Spleen (tissue), 11 donors: ENCODE data around the gene HYAL1. TPM values are rescaled to one million over a fixed set of nuclear protein-coding genes. Genes with fewer than 3 reads are reported as not detected.

Experiments
- DNase-seq: peaks from one replicate; pipeline ENCODE4 v3.0.0-alpha.2; 2020
- H3K27ac ChIP-seq, 8 donors: fragments of 200-600 bp; sonication (generic) in 7 of 8; 1 replicate in 4 of 8; 2 replicates in 4 of 8; pipeline versions ENCODE4 v1.5.0 to v1.8.0; 2016 to 2021; ENCODE audit warnings: inconsistent platforms in 4 of 8, mild to moderate bottlenecking in 4 of 8, moderate library complexity in 1 of 8
- H3K27me3 ChIP-seq, 7 donors: fragments of 200-600 bp; sonication (generic) in 6 of 7; replicated peaks in 1 of 7; 1 replicate in 4 of 7; 2 replicates in 3 of 7; pipeline versions ENCODE4 v1.5.0 to v1.8.0; 2016 to 2021; ENCODE audit warnings: inconsistent platforms in 3 of 7, mild to moderate bottlenecking in 1 of 7
- H3K36me3 ChIP-seq, 6 donors: fragments of 200-600 bp; sonication (generic) in 5 of 6; 1 replicate in 4 of 6; 2 replicates in 2 of 6; pipeline versions ENCODE4 v1.5.0 to v1.8.0; 2016 to 2021; ENCODE audit warnings: inconsistent platforms in 2 of 6
- H3K4me1 ChIP-seq, 6 donors: fragments of 200-600 bp; sonication (generic) in 5 of 6; 1 replicate in 3 of 6; 2 replicates in 3 of 6; pipeline versions ENCODE4 v1.5.0 to v1.8.0; 2016 to 2021; ENCODE audit warnings: inconsistent platforms in 3 of 6
- H3K4me3 ChIP-seq, 8 donors: fragments of 200-600 bp; sonication (generic) in 7 of 8; 1 replicate in 4 of 8; 2 replicates in 4 of 8; pipeline versions ENCODE4 v1.5.0 to v1.8.0; 2016 to 2021; ENCODE audit warnings: inconsistent platforms in 4 of 8, mild to moderate bottlenecking in 4 of 8, moderate library complexity in 2 of 8
- H3K9me3 ChIP-seq, 8 donors: fragments of 200-600 bp; sonication (generic) in 7 of 8; 1 replicate in 4 of 8; 2 replicates in 4 of 8; pipeline versions ENCODE4 v1.5.0 to v1.8.0; 2016 to 2021; ENCODE audit warnings: inconsistent platforms in 4 of 8
- POLR2A ChIP-seq, 3 donors: fragments of 450-650 bp; IDR thresholded peaks; one replicate each; pipeline ENCODE4 v1.5.1; 2017; ENCODE audit warnings: antibody characterized with exemption in 3 of 3, mild to moderate bottlenecking in 1 of 3
- POLR2AphosphoS5 ChIP-seq, 3 donors: sonication (generic); formaldehyde crosslinking; IDR thresholded peaks; one replicate each; pipeline ENCODE4 v1.5.1; 2017; ENCODE audit warnings: antibody characterized with exemption in 3 of 3
- WGBS, 5 donors: extraction: QIAGEN DNeasy Blood & Tissue Kit in 3 of 5; methylation state at CpG; one replicate each; pipeline versions ENCODE4 v1.1.5 to v1.1.7; 2013 to 2018; 5-methylcytosine and 5-hydroxymethylcytosine counted together
- intact Hi-C: fragments of 100-400 bp; cut with DNase I; formaldehyde crosslinking; loops from one replicate; pipeline ENCODE4 v1.15.0; 2023; ENCODE audit warnings: low total_unique reads
- polyA plus RNA-seq, 3 donors: library from polyadenylated mRNA; stranded (reverse); fragments of 200-250 nt; gene quantifications; one replicate each; pipeline ENCODE4 v1.2.1, GENCODE V29; 2013
- total RNA-seq, 7 donors: library from RNA; depleted of rRNA in 3 of 7; stranded (reverse); fragments of >200 nt in 3 of 7; fragmentation: NEBNext Ultra II Directional in 4 of 7; extraction: Animal tissue kit (Norgen Biotek cat#: 25700) in 4 of 7; gene quantifications; one replicate each; pipeline versions ENCODE4 v1.1.0 to v1.2.1, GENCODE V29; 2016 to 2021
- TF ChIP-seq, protein P1 (sequence below), 11 experiments: fragments of 200-600 bp in 7 of 11; fragments of 450-650 bp in 4 of 11; sonication (generic) in 4 of 11; IDR thresholded peaks in 8 of 11; conservative IDR thresholded peaks in 3 of 11; 1 replicate in 7 of 11; 2 replicates in 4 of 11; pipeline versions ENCODE4 v1.4.0 to v1.8.0; 2016 to 2021; ENCODE audit warnings: antibody characterized with exemption in 11 of 11, inconsistent platforms in 4 of 11, mild to moderate bottlenecking in 1 of 11
- donor health status: healthy with polysubstance abuse.
- donor health status: DM: no; HTN: no; CAD: no; lungs with moderate emphysema.
- donor health status: DM: no; HTN: no; CAD: no.
- donor health status: Bipolar disorder and iron deficiency.
- donor health status: healthy.
- donor health status: DM: no; HTN: no; CAD: no.
- donor health status: DM: yes; HTN: yes; CAD: no.

Gene HYAL1
- total and polyA plus RNA-seq, 10 donors: 18.2 to 172 (median 97.8) TPM

GRCh38 chr3:50345586-50346234 is 42.3 kb upstream of the HYAL1 start, which contains the start of gene ZMYND10:
Gene ZMYND10, minus strand, starts transcription at chr3:50345732. Its CDS starts 153 bp downstream, at chr3:50345579.
- no peaks in the 10 kb centered on the region for H3K9me3 ChIP-seq
- peak within 1 kb of the TSS in 1 of 8 donors; percentile 59 for H3K27ac ChIP-seq
- peak; percentile 93 for DNase-seq
- no peaks in the 10 kb centered on the region for H3K27me3 ChIP-seq
- TF ChIP-seq POLR2AphosphoS5 (IDR thresholded peaks at IDR 0.05): peak in 2 of 3 donors; percentile 48 to 72
- TF ChIP-seq, protein P1, sequence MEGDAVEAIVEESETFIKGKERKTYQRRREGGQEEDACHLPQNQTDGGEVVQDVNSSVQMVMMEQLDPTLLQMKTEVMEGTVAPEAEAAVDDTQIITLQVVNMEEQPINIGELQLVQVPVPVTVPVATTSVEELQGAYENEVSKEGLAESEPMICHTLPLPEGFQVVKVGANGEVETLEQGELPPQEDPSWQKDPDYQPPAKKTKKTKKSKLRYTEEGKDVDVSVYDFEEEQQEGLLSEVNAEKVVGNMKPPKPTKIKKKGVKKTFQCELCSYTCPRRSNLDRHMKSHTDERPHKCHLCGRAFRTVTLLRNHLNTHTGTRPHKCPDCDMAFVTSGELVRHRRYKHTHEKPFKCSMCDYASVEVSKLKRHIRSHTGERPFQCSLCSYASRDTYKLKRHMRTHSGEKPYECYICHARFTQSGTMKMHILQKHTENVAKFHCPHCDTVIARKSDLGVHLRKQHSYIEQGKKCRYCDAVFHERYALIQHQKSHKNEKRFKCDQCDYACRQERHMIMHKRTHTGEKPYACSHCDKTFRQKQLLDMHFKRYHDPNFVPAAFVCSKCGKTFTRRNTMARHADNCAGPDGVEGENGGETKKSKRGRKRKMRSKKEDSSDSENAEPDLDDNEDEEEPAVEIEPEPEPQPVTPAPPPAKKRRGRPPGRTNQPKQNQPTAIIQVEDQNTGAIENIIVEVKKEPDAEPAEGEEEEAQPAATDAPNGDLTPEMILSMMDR (IDR thresholded peaks at IDR 0.05 in 8 of 11, conservative IDR thresholded peaks at IDR 0.05 in 3 of 11): no peak
- peaks cover 15 to 93% (median 67%) of the 10 kb centered on the region in 6 donors for H3K4me1 ChIP-seq
- intact Hi-C loops: loop anchor here (2.0 kb wide), 1 partner anchor 197 kb away; no protein-coding TSS in a partner anchor
- peaks cover 0 to 23% (median 14%) of the 10 kb centered on the region in 6 donors for H3K36me3 ChIP-seq
- H3K4me3 ChIP-seq: peak within 1 kb of the TSS in 6 of 8 donors; percentile 11 to 61 (median 30)
- 9 to 14% (median 11%) methylated on average over 34 to 45 of the region's 45 CpGs for WGBS, 5 donors

- H3K4me1 ChIP-seq: peaks cover 18 to 93% (median 68%) of the 10 kb centered on the region in 6 donors
- H3K4me3 ChIP-seq: peak overlapping the region in 5 of 8 donors; percentile 11 to 61 (median 35)
- WGBS, 5 donors: 78 to 86% (median 84%) methylated on average over 6 to 8 of the region's 8 CpGs
- H3K27me3 ChIP-seq: no peaks in the 10 kb centered on the region
- H3K36me3 ChIP-seq: peaks cover 0 to 23% (median 14%) of the 10 kb centered on the region in 6 donors
- DNase-seq: no peak
- no peaks in the 10 kb centered on the region for H3K9me3 ChIP-seq
- TF ChIP-seq, protein P1 (IDR thresholded peaks at IDR 0.05 in 8 of 11, conservative IDR thresholded peaks at IDR 0.05 in 3 of 11): no peak
- TF ChIP-seq POLR2A (IDR thresholded peaks at IDR 0.05): no peak
- TF ChIP-seq POLR2AphosphoS5 (IDR thresholded peaks at IDR 0.05): no peak
- peak overlapping the region in 1 of 8 donors; percentile 59 for H3K27ac ChIP-seq
- intact Hi-C loops: no loop called here
Measured at GRCh38 chr3:50345008-50345407, 41.6 kb upstream of the HYAL1 start.

GRCh38 chr3:50342813-50343633 is 39.6 kb upstream of the HYAL1 start:
- peaks cover 37 to 93% (median 72%) of the 10 kb centered on the region in 6 donors for H3K4me1 ChIP-seq
- peak; percentile 80 for DNase-seq
- H3K36me3 ChIP-seq: peaks cover 0 to 8% (median 6%) of the 10 kb centered on the region in 6 donors
- WGBS, 5 donors: 80 to 95% (median 85%) methylated on average over 12 to 13 of the region's 13 CpGs
- no peak for TF ChIP-seq POLR2A (IDR thresholded peaks at IDR 0.05)
- no peaks in the 10 kb centered on the region for H3K27me3 ChIP-seq
- intact Hi-C loops: no loop called here
- H3K27ac ChIP-seq: peak overlapping the region in 3 of 8 donors; percentile 97 to 99 (median 99)
- no peaks in the 10 kb centered on the region for H3K9me3 ChIP-seq
- no peak overlapping the region for H3K4me3 ChIP-seq

- peak overlapping the region in 7 of 8 donors; percentile 92 to 99 (median 97) for H3K27ac ChIP-seq
- peaks cover 40 to 89% (median 71%) of the 10 kb centered on the region in 6 donors for H3K4me1 ChIP-seq
- H3K4me3 ChIP-seq: peak overlapping the region in 2 of 8 donors; percentile 74 to 83
- no peaks in the 10 kb centered on the region for H3K27me3 ChIP-seq
- no peaks in the 10 kb centered on the region for H3K9me3 ChIP-seq
- intact Hi-C loops: no loop called here
- peak; percentile 79 for DNase-seq
- 80 to 92% (median 83%) methylated on average over 10 to 13 of the region's 13 CpGs for WGBS, 5 donors
- TF ChIP-seq POLR2A (IDR thresholded peaks at IDR 0.05): no peak
- H3K36me3 ChIP-seq: no peaks in the 10 kb centered on the region
Measured at GRCh38 chr3:50341996-50342650, 38.7 kb upstream of the HYAL1 start.
